GM19328 (cell line): ENCODE data around the gene ZNF486.
"Not testable (repeated sequence)": the region's sequence is repeated elsewhere in the genome, so short reads cannot be mapped to it uniquely, and the experiment has no call there.

Experiments used
- ATAC-seq: cut with Tn5 transposase; IDR thresholded peaks from one replicate; pipeline ENCODE4 v1.9.1; 2021; ENCODE audit warnings: mild to moderate bottlenecking, moderate library complexity; ENCODE audit not compliant: unreplicated experiment

The ZNF486 gene

GRCh38 chr19:20167020-20167644, at the start of gene ZNF486:
ZNF486 (plus strand) TSS chr19:20167214; CDS start chr19:20167331, 117 bp downstream.
- no peak for ATAC-seq

GRCh38 chr19:20118064-20118839, 48.8 kb upstream of the ZNF486 start:
- ATAC-seq = not testable (repeated sequence)

DNA sequence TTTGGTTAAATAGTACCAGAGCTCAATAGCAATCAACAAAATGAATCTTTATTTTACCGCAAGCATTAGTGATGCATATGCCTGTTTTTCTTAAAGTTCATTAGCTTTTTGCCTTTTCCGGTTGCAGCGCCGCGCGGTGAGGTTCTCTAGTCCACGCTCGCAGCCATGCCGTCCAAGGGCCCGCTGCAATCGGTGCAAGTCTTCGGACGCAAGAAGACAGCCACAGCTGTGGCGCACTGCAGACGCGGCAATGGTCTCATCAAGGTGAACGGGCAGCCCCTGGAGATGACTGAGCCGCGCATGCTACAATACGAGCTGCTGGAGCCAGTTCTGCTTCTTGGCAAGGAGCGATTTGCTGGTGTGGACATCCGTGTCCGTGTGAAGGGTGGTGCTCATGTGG, 42.1 kb upstream of the ZNF486 start:
- ATAC-seq = no peak

- not testable (repeated sequence) for ATAC-seq
These were observed 34.1 kb upstream of the ZNF486 start for GRCh38 chr19:20132933-20133332.

GRCh38 chr19:20137714-20138113, 29.3 kb upstream of the ZNF486 start:
- not testable (repeated sequence) for ATAC-seq

GRCh38 chr19:20151617-20152145, 15.3 kb upstream of the ZNF486 start:
- ATAC-seq = no peak

- ATAC-seq = not testable (repeated sequence)
These were observed 14.5 kb upstream of the ZNF486 start for GRCh38 chr19:20152506-20152905.

DNA sequence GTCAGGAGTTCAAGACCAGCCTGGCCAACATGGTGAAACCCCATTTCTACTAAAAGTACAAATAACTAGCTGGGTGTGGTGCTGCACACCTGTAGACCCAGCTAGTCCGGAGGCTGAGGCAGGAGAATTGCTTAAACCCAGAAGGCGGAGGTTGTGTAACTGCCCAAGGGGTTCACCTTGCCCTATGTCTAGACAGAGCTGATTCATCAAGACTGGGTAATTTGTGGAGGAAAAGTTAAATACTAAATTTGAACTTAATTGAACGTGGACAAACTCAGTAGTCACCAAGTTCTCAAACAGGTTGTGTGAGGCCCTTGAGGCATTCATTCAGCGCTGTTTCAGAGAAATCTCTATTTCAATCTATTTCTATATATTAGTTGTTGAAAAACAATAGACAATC, 13.7 kb upstream of the ZNF486 start:
- ATAC-seq = no peak

DNA sequence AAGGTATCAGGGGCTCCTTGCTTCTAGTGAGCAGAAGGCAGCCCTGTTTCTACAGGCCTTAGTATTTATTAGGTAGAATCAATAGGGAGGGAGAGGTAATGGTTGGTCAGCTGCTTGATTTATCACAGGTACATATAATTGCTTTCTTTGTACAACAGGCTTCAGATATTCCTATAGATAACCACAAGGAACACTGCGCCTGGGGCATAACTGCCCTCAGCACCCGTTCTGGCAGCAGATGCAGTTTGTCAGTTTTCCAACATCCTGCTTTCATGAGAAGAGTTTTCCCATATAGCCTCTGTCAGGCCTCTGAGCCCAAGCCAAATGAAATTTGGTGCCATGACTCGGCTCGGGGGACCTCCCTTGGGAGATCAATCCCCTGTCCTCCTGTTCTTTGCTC, 12.4 kb upstream of the ZNF486 start:
- ATAC-seq = no peak

DNA sequence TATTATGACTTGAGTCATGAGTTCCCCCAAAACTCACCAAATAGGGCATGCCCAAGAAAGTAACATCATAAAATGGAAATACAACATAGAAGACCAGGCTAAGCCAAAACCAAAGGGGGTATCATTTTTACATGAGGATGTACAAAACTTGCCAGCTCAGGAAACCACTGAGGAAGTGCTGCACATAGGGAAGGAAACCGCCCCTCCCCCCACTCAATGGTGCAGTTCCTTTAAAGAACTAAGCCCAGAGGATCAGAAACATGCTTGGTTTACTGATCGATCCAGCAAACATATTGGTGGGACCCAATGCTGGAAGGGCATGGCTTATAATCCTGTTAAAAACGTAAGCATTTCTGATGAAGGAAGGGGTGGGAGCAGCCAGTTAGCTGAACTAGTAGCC, 4.2 kb upstream of the ZNF486 start:
- ATAC-seq = no peak

GRCh38 chr19:20164456-20164855, 2.6 kb upstream of the ZNF486 start:
- no peak for ATAC-seq

DNA sequence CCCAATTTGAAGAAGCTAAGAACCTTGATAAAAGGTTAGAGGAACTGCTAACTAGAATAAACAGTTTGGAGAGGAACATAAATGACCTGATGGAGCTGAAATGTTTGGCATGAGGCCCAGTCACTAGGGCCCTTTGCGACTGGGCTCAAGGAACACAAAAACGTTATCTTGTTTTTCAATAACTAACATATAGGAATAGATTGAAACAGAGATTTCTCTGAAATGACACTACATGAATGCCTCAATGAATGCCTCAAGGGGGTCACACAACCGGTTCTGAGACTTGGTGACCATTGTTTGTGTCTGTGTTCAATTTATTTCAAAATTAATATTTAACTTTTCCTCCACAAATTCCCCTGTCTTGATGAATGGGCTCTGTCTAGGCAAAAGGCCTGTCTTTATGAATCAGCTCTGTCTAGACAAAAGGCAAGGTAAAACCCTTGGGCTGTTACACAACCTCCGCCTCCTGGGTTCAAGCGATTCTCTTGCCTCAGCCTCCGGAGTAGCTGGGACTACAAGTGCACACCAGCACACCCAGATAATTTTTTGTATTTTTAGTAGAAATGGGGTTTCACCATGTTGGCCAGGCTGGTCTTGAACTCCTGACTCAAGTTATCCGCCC, 932 bp upstream of the ZNF486 start:
- no peak for ATAC-seq

- ATAC-seq = no peak
These were observed 673 bp downstream of the ZNF486 start for GRCh38 chr19:20167651-20168122.

DNA sequence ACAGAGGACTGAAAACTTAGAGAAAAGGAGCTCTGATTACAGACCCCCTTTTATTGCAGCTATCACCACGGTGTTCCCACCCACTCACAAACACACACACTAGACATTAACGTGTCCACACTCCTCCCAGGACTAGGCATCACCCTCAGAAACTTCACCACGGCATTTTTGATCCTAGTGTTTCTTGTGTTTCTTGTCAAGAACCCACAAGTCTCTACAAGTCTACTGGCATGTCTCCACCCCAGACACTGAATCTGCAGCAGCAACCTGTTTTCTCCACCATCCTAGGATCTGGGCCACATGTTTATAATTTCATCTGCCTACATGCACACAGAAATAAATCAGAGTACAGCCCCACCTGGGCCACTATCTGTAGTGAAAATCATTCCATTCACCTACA, 4.3 kb downstream of the ZNF486 start:
- ATAC-seq = no peak

DNA sequence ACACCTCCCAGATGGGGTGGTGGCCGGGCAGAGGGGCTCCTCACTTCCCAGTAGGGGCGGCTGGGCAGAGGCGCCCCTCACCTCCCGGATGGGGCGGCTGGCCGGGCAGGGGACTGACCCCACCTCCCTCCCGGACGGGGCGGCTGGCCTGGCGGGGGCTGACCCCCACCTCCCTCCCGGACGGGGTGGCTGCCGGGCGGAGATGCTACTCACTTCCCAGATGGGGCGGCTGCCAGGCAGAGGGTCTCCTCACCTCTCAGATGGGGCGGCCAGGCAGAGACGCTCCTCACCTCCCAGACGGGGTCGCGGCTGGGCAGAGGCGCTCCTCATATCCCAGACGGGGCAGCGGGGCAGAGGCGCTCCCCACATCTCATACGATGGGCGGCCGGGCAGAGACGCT, 8.8 kb downstream of the ZNF486 start:
- ATAC-seq = not testable (repeated sequence)

DNA sequence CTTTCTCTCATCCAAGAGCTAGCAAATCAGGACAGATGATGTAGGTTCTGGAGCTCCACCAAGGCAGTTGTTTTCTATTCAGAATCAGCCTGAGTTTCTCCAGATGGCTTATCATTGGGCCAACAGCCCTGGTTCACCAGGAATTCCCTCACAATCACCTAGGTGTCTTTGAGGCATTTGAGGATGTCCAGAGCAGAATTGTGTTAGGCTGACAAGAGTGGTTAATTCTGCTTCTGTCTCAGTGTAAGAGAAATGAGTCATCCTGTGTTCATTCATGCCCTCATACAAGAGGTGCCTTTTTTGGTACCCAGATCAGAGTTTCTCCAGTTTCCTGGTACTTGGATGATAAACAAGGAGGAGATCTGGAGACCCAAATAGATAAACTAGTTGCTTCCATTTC, 12.9 kb downstream of the ZNF486 start:
- not testable (repeated sequence) for ATAC-seq

DNA sequence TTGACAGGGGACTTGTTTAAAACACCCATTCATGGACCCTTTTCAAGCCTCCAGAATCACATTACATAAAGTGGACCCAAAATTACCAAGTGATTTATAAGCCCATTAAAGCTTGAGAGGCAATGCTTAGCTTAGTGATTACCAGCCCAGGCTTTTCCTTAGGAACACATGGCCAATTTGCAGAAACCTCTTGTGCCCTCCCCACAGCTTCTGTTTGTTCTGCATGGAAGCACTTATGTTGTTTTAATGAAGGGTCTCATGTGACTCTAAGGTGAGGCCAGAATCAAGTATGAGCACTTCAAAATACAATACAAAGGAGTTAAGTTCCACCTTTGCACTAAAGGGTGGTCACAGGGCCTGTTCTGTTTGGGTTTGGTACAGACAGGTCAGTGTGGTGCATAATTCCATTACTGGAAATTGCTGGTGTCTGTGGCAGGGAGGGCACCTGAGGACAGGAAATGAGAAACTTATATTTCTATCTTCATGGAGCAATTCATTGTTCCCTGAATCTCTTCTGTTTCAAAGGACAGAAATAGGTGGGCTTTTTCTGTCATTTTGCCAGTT, 15.3 kb downstream of the ZNF486 start:
- ATAC-seq = no peak

GRCh38 chr19:20186174-20186573, 19.2 kb downstream of the ZNF486 start:
- no peak for ATAC-seq

DNA sequence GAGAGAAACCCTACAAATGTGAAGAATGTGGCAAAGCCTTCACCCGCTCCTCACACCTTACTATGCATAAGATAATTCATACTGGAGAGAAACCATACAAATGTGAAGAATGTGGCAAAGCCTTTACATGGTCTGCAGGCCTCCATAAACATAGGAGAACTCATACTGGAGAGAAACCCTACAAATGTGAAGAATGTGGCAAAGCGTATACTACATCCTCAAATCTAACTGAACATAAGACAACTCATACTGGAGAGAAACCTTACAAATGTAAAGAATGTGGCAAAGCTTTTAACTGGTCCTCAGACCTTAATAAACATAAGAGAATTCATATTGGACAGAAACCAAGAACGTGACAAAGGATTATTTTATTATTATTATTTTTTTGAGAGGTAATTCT, 30.7 kb downstream of the ZNF486 start:
- ATAC-seq = no peak

GRCh38 chr19:20209051-20209450, 42.0 kb downstream of the ZNF486 start:
- no peak for ATAC-seq

- ATAC-seq = not testable (repeated sequence)
These were observed 47.4 kb downstream of the ZNF486 start for GRCh38 chr19:20214366-20214765.
